Stimulated activated naive CD8-positive, alpha-beta T cell treated with anti-CD3 and anti-CD28 coated beads, Interleukin-15, Interleukin-2, amounts not matched to agents 100 ng/mL and 50 ng/mL, for 24 hours (primary cell): ENCODE data around the gene TBX3.

Experiments
- H3K27ac Mint-ChIP-seq: one replicate; pipeline ENCODE4 v1.8.0; 2021; ENCODE audit warnings: mild to moderate bottlenecking, mixed read lengths
- H3K27me3 Mint-ChIP-seq: one replicate; pipeline ENCODE4 v1.8.0; 2021; ENCODE audit warnings: mixed read lengths
- H3K36me3 Mint-ChIP-seq: one replicate; pipeline ENCODE4 v1.8.0; 2021; ENCODE audit warnings: low read depth, mixed read lengths
- H3K4me1 Mint-ChIP-seq: one replicate; pipeline ENCODE4 v1.8.0; 2021; ENCODE audit warnings: low read depth, mixed read lengths
- H3K4me3 Mint-ChIP-seq: one replicate; pipeline ENCODE4 v1.8.0; 2021; ENCODE audit warnings: mild to moderate bottlenecking, mixed read lengths
- H3K9me3 Mint-ChIP-seq: one replicate; pipeline ENCODE4 v1.8.0; 2021; ENCODE audit warnings: mixed read lengths

TBX3 gene

DNA sequence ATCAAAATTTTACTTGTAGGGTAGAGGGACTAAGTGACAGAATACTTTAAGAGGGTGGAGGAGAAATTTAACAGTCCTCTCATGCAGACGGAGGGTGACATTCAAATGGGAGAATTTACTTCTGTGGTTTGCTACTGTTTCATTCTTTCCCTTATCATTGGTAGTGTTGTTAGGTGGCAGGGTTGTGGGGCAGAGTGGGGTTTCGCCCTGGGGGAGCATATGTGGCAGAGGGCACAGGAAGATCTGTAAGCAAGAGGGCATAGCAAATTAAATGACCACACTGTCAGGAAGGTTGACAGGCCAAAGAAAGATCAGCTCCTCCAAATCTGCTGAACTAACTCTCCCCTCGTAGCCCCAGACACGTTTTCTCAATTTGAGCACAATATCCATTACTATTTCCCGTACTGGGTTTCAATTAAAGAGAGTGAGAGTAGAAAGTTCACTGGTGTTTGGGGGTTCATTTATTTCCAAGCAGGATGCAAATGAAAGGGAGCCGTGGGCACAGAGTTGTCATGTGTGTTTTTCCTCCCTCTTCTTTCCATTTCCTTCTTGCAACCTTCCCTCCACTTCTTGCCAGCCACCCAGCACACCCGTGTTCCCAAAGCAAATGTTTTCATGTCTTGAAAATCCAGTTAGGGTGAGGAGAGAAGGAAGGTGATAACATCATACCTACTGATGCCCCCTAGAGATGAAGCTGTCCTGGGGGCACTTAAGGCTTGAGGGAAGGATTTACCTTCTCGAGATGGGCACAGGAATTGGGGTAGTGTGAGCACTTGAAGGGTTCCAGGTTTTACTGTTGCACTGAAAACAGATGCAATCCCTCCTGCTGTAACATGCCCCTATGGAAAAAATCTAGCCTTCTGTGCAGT is 6.5 kb upstream of the TBX3 start:
- peaks cover 2% of the 10 kb centered on the region for H3K4me1 Mint-ChIP-seq
- peaks cover 4% of the 10 kb centered on the region for H3K36me3 Mint-ChIP-seq
- H3K9me3 Mint-ChIP-seq: no peaks in the 10 kb centered on the region
- no peak overlapping the region for H3K4me3 Mint-ChIP-seq
- peaks cover 94% of the 10 kb centered on the region for H3K27me3 Mint-ChIP-seq
- H3K27ac Mint-ChIP-seq: no peak overlapping the region

DNA sequence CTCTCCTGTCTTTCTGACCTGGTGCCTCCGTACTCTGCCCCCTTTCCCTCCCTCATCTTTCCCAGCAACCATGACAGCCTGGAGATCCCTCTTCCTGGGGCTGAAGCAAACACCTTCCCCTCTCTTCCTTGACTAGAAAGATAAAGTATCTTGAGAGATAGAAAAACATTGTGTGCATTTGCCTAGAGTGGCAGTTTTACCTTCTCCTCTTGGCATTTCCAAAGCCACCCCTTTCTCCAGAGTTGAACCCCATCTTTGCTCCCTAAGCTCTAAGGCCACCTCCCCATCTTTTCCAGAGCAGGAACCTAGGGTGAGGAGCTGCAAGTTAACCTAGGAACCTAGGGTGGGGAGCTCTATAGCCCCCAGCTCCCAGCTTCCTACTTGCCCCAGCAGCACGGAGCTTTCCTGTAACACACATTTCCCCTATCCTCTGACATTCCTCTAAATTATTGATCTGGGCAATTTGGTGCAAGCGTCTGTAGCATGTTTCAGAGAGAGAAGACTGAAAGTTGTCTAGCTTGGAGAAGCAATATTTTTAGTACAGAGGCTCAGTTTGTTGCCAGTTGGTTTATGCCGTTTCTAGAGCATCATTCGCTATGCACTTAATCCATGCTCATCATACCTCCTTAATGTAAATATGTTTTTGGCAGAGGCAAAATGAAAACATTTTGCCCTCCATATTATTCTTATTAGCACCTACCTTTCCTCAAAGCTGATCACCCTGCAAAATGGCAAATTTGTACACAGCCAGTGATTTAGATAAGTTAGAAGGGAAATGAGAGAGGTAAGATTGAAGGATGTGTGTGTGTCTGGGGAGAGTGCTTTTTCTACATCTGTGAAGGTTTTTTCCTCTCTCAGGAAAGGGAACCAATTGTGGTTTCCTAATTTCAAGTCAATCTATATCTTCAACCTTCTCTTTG is 5.4 kb upstream of the TBX3 start:
- Mint-ChIP-seq H3K36me3 (peaks cover 4% of the 10 kb centered on the region), H3K27ac (no peak overlapping the region), H3K4me1 (peaks cover 8% of the 10 kb centered on the region)

DNA sequence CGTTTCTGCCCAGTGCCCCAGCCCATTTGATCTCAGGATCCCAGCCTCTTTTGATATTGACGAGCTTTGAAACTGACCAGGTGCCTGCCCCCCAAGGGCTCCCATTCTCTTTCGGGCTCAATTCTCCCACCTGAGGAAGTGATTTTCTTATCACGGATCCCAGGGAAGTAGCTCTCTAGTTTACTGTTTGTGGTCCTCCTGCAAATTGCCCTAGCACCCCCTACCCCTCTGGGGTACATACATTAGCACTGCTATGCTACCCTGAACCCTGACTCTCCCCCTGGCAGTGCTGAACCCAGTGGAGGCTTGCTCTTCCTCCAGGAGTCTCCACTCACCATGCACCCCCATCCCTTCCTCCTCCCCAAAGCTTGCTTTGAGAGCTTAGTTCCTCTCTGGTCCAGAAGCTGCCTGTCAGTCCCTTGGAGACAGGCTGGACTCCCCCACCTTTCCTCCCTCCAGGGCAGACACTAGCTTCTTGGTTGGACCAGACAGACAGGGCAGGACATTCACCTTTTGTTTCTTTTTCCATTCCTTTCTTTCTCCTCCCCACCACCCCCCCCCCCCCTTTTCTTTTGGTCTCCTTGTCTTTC is 4.4 kb upstream of the TBX3 start:
- H3K36me3 Mint-ChIP-seq: peaks cover 4% of the 10 kb centered on the region

More for the DNA sequence above, 5.4 kb upstream of the TBX3 start:
- Mint-ChIP-seq H3K27me3 (peaks cover 90% of the 10 kb centered on the region), H3K9me3 (no peaks in the 10 kb centered on the region), H3K4me3 (no peak overlapping the region)

DNA sequence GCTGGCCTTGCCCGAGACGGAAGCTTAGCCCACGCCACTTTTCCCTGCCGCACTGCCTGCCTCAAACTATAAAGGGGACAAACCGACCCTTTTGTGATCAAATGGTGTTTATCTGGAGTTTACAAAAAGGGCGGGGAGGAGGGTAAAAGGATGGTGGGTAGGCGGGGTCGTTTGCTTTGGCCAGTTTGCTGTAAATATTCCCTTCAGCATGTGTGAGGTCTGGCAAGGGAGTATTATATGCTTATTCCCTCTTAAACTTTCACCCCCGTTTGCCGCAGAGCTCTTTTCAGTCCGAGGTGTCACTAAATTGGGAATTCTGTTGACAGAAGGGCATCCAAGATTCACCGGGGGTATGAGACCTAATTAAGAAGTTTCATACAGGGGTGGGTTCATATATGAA is 3.8 kb upstream of the TBX3 start:
- Mint-ChIP-seq H3K4me3 (no peak overlapping the region), H3K36me3 (peaks cover 4% of the 10 kb centered on the region), H3K27me3 (peaks cover 91% of the 10 kb centered on the region), H3K27ac (no peak overlapping the region), H3K9me3 (no peaks in the 10 kb centered on the region), H3K4me1 (peaks cover 24% of the 10 kb centered on the region)

More for the DNA sequence above, 4.4 kb upstream of the TBX3 start:
- Mint-ChIP-seq H3K4me1 (peaks cover 18% of the 10 kb centered on the region), H3K4me3 (no peak overlapping the region), H3K27me3 (peaks cover 90% of the 10 kb centered on the region), H3K27ac (no peak overlapping the region), H3K9me3 (no peaks in the 10 kb centered on the region)

DNA sequence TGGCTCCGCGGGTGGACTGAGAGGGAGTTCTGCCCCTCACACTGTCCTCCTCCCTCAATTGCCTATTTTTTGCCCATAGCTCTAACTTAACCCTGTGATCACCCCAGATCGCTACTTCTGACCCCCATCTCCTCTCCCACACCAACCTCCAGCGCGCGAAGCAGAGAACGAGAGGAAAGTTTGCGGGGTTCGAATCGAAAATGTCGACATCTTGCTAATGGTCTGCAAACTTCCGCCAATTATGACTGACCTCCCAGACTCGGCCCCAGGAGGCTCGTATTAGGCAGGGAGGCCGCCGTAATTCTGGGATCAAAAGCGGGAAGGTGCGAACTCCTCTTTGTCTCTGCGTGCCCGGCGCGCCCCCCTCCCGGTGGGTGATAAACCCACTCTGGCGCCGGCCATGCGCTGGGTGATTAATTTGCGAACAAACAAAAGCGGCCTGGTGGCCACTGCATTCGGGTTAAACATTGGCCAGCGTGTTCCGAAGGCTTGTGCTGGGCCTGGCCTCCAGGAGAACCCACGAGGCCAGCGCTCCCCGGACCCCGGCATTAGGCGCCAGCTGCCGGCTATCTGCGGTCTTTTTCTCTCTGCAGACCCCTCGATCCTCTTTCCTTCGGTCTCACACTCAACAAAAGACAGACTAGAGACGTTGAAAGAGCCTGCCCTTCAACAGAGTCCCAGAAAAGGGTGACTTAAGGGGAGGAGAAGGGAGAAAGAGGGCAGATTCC is 3.0 kb upstream of the TBX3 start:
- Mint-ChIP-seq H3K27me3 (peaks cover 94% of the 10 kb centered on the region), H3K9me3 (no peaks in the 10 kb centered on the region), H3K36me3 (peaks cover 4% of the 10 kb centered on the region), H3K4me3 (no peak overlapping the region), H3K27ac (no peak overlapping the region), H3K4me1 (peaks cover 25% of the 10 kb centered on the region)

DNA sequence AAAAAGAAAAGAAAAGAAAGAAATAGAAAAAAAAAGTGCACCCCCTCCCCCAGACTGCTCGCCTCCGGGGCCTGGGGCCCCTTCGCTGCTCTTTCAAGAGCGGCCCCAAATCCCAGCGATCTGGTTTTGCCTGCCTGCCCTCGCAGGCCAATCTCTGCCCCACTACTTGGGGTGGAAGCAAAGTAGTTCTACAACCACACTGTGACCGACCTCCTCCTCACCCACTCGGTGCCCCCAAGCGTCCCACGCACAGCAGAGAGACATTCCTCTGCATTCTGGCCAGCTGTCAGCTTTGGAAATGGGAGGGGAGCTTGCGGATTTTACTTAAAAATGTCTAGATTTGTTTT is 2.4 kb upstream of the TBX3 start:
- H3K4me3 Mint-ChIP-seq: no peak overlapping the region
- H3K36me3 Mint-ChIP-seq: peaks cover 4% of the 10 kb centered on the region
- H3K27ac Mint-ChIP-seq: no peak overlapping the region
- H3K27me3 Mint-ChIP-seq: peaks cover 94% of the 10 kb centered on the region
- H3K4me1 Mint-ChIP-seq: peaks cover 25% of the 10 kb centered on the region
- H3K9me3 Mint-ChIP-seq: no peaks in the 10 kb centered on the region

DNA sequence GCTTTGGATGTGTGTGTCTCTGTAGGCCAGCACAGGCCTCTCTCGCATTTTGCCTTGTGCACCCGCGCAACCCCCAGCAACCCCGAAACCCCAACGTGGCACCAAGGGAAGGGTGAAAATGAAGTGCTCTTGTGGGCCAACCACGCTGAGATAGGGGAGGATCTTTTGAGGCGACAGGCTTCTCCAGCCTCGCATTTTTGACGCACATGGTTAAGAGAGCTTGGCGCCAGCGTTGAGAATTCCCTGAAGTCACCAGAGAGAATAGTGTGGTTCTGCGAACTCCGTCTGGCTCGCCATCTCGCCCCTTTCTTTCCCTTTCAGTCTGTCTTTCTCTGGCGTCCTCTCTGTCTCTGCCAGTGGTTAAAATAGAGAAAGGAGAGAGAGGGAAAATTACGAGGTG is 1.9 kb upstream of the TBX3 start:
- peaks cover 25% of the 10 kb centered on the region for H3K4me1 Mint-ChIP-seq
- peaks cover 4% of the 10 kb centered on the region for H3K36me3 Mint-ChIP-seq
- no peak overlapping the region for H3K4me3 Mint-ChIP-seq
- H3K27ac Mint-ChIP-seq: no peak overlapping the region
- H3K27me3 Mint-ChIP-seq: peaks cover 94% of the 10 kb centered on the region
- no peaks in the 10 kb centered on the region for H3K9me3 Mint-ChIP-seq

DNA sequence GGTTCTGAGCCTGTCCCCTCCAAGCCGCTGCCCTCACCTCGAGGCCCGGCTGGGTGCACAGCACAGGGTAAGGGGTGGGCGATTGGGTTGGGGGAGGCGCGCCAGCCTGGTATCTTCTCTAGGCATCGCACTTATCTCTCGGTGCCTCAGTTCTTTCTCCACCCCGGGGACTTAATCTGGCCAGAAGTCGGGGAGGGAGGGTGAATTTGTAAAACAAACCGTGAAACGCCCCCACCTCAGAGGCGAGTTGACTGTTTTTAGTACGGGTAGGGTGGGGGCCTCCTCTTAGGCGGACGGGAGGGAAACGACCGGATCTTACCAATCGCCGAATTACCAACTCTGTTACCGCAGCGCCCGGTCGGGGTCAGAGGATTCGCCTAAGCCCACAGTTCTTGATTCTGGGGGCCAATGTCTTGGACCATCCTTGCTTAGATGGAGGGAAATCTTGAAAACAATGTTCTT is 1.4 kb upstream of the TBX3 start:
- Mint-ChIP-seq H3K4me1 (peaks cover 25% of the 10 kb centered on the region), H3K27ac (no peak overlapping the region), H3K36me3 (peaks cover 4% of the 10 kb centered on the region), H3K27me3 (peaks cover 94% of the 10 kb centered on the region), H3K9me3 (no peaks in the 10 kb centered on the region), H3K4me3 (peak overlapping the region; percentile 11)

DNA sequence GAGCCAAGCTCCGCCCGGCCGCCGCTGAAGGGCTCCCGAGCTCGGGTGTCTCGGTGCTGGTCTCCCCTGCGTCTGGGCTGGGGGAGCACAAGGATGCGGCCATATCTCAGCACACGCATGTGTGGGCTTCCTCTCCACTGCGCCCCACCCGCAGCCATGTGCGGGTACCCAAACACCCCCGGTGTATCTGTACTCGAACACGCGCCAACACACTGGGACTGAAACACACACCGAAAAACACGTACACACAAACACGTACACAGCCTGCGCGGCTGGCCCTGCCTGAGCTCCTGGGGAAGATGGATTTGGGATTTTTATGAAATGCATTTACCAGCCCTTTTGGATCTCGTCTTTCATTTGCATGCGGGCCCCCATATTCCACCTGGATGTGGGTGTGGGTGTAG is 897 bp upstream of the TBX3 start:
- Mint-ChIP-seq H3K27me3 (peaks cover 94% of the 10 kb centered on the region), H3K4me1 (peaks cover 25% of the 10 kb centered on the region), H3K36me3 (peaks cover 4% of the 10 kb centered on the region), H3K4me3 (peak overlapping the region; percentile 11), H3K9me3 (peaks cover 3% of the 10 kb centered on the region), H3K27ac (no peak overlapping the region)

DNA sequence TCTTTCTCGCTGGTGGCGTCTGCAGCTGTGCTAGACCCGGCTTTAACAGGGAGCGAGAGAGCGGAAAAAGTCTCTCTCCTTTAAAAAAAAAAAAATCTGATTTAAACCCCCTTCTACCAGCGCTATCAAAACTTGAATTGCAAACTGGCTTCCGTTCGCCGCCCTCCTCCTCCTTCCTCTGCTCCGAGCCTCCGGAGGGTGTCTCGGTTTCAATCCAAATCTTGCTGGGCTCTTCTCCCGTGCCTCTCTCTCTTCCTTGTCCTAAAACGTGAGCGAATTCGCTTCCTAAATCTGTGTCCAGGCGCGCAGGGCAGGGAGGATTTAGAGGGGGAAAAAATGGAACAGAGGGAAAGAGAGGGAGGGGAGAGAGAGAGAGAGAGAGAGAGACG is 272 bp downstream of the TBX3 start:
- Mint-ChIP-seq H3K9me3 (peaks cover 3% of the 10 kb centered on the region), H3K4me3 (peak overlapping the region; percentile 76), H3K4me1 (peaks cover 25% of the 10 kb centered on the region), H3K36me3 (peaks cover 4% of the 10 kb centered on the region), H3K27me3 (peaks cover 92% of the 10 kb centered on the region), H3K27ac (no peak overlapping the region)

DNA sequence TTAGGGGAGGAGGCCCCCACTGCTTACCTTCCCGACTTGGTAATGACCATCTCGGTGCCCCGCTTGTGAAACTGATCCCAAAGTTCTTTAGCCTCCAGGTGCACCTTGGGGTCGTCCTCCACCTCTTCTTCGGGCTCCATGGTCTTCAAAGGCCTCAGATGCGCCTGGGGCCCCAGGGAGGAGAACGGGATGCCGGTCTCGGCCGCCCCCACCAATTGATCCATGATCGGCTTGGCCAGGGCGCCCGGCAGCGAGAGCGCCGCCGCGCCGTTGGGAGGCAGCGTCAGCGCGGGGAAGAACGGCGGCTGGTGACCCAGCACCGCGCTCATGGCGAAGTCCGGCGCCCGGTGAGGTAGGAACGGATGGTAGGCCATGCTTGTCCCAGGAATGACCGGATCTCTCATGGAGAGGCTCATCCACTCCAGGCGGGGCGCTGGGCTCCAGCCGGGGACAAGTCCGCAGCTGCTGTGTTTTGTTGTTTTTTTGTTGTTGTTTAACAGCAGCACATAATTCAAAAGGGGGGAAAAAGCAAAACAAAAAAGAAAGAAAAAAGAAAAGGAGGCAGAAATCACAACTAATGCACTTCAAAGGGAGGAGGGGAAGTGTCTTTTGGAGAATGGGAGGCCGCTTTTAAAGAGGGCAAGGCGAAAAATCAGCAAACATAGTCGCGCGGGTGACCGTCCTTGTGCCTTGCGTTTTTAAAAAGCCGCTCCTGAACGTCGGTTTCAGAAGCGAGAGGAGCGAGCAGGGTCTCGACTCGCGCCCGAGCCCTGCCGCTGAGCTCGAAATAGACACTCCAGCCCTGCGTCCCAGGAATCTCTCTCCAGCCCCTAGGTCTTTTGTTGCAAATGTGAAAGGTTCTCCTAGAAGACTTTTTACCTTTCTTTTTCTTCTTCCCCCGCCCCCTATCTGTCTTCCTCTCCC is 928 bp downstream of the TBX3 start:
- H3K4me3 Mint-ChIP-seq: peak overlapping the region; percentile 76
- peaks cover 4% of the 10 kb centered on the region for H3K36me3 Mint-ChIP-seq
- H3K27ac Mint-ChIP-seq: no peak overlapping the region
- peaks cover 3% of the 10 kb centered on the region for H3K9me3 Mint-ChIP-seq
- H3K27me3 Mint-ChIP-seq: peaks cover 91% of the 10 kb centered on the region
- peaks cover 25% of the 10 kb centered on the region for H3K4me1 Mint-ChIP-seq

DNA sequence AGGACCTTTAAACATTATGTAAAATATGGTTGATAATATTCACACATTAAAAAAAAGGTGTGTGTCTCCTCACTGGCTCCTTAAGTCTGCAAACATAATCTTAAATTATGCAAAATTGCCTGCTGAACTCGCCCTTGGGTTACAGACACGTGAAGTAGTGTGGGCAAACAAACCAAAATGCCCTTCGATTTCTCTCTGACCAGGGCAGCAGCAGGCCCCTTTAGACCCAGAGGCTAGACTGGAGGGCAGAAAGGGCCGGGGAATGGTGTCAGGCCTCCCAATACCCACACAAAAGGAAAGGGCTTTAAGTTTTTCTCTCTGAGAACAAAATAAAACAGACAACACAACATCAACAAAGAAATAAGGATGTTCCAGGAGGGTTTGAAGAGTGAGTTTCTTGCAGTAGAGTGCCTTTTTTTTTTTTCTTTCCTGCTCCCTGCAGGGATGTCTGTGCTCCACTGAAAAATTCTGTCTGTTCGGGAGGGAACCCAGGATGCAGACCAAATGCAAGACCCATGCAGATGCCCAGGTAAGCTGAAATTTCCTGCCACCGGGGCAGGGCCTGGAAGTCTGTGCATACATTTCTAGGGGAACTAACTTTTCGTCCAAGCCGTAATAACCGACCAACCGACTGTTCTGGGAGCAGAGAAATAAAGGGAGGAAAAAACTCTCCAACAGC is 1.7 kb downstream of the TBX3 start:
- H3K4me3 Mint-ChIP-seq: no peak overlapping the region
- peaks cover 4% of the 10 kb centered on the region for H3K36me3 Mint-ChIP-seq
- peaks cover 94% of the 10 kb centered on the region for H3K27me3 Mint-ChIP-seq
- H3K9me3 Mint-ChIP-seq: peaks cover 3% of the 10 kb centered on the region
- no peak overlapping the region for H3K27ac Mint-ChIP-seq
- peaks cover 25% of the 10 kb centered on the region for H3K4me1 Mint-ChIP-seq
